HuH-7.5 (cell line): Measurements from ENCODE around the gene KLHL14.
"Not testable (repeated sequence)": the region's sequence is repeated elsewhere in the genome, so short reads cannot be mapped to it uniquely, and the experiment has no call there.

Source experiments
- DNase-seq: peaks from one replicate; pipeline ENCODE4 v3.0.0; 2011; ENCODE audit warnings: low spot score

The KLHL14 gene

GRCh38 chr18:32722279-32722678 is 50.5 kb downstream of the KLHL14 start:
- DNase-seq: no peak

- no peak for DNase-seq
These were observed 55.7 kb downstream of the KLHL14 start for GRCh38 chr18:32717126-32717525.

GRCh38 chr18:32714571-32715148 is 58.2 kb downstream of the KLHL14 start:
- DNase-seq: peak; percentile 15

GRCh38 chr18:32712860-32713259 is 60.0 kb downstream of the KLHL14 start:
- no peak for DNase-seq

- no peak for DNase-seq
These were observed 61.0 kb downstream of the KLHL14 start for GRCh38 chr18:32711862-32712261.

- DNase-seq: no peak
These were observed 65.2 kb downstream of the KLHL14 start for GRCh38 chr18:32707586-32707985.

GRCh38 chr18:32707147-32707546 is 65.7 kb downstream of the KLHL14 start:
- no peak for DNase-seq

GRCh38 chr18:32701313-32701712 is 71.5 kb downstream of the KLHL14 start:
- DNase-seq: no peak

- DNase-seq: no peak
These were observed 74.7 kb downstream of the KLHL14 start for GRCh38 chr18:32698153-32698552.

GRCh38 chr18:32696376-32696775 is 76.4 kb downstream of the KLHL14 start:
- no peak for DNase-seq

- DNase-seq: no peak
These were observed 77.3 kb downstream of the KLHL14 start for GRCh38 chr18:32695534-32695933.

GRCh38 chr18:32688821-32689220 is 84.0 kb downstream of the KLHL14 start:
- no peak for DNase-seq

GRCh38 chr18:32684940-32685339 is 87.9 kb downstream of the KLHL14 start:
- DNase-seq: no peak

- no peak for DNase-seq
These were observed 88.7 kb downstream of the KLHL14 start for GRCh38 chr18:32684096-32684495.

- DNase-seq: no peak
These were observed 89.8 kb downstream of the KLHL14 start for GRCh38 chr18:32683044-32683443.

- no peak for DNase-seq
These were observed 95.2 kb downstream of the KLHL14 start for GRCh38 chr18:32677578-32677977.

GRCh38 chr18:32674491-32674890 is 98.3 kb downstream of the KLHL14 start:
- no peak for DNase-seq

- DNase-seq: no peak
These were observed 100.4 kb downstream of the KLHL14 start for GRCh38 chr18:32672398-32672797.

GRCh38 chr18:32670727-32671126 is 102.1 kb downstream of the KLHL14 start:
- no peak for DNase-seq

- no peak for DNase-seq
These were observed 103.2 kb downstream of the KLHL14 start for GRCh38 chr18:32669549-32670165.

- DNase-seq: no peak
These were observed 103.9 kb downstream of the KLHL14 start for GRCh38 chr18:32668956-32669355.

GRCh38 chr18:32661486-32662299 is 111.1 kb downstream of the KLHL14 start:
- DNase-seq: no peak

GRCh38 chr18:32654507-32654906 is 118.3 kb downstream of the KLHL14 start:
- not testable (repeated sequence) for DNase-seq
